IPS DF 6.9 (cell line): Measurements from ENCODE around the gene AATK.
"Not testable (repeated sequence)": the region's sequence is repeated elsewhere in the genome, so short reads cannot be mapped to it uniquely, and the experiment has no call there.

Experiments
- DNase-seq: peaks from one replicate; pipeline ENCODE4 v3.0.0-alpha.2; 2013; ENCODE audit warnings: low read depth, low spot score
- H3K27ac ChIP-seq: one replicate; pipeline ENCODE4 v1.5.1; 2013; ENCODE audit warnings: low read length, control low read depth
- H3K27me3 ChIP-seq: 2 replicates; pipeline ENCODE4 v1.6.1; 2013; ENCODE audit warnings: mild to moderate bottlenecking, low read length; ENCODE audit not compliant: control insufficient read depth, insufficient read depth
- H3K36me3 ChIP-seq: 2 replicates; pipeline ENCODE4 v1.6.1; 2013; ENCODE audit warnings: low read length; ENCODE audit not compliant: control insufficient read depth, insufficient read depth
- H3K4me1 ChIP-seq: 2 replicates; pipeline ENCODE4 v1.6.1; 2013; ENCODE audit warnings: low read length; ENCODE audit not compliant: control insufficient read depth, insufficient read depth
- H3K4me3 ChIP-seq: 2 replicates; pipeline ENCODE4 v1.5.1; 2013; ENCODE audit warnings: mild to moderate bottlenecking, low read length
- H3K9me3 ChIP-seq: 2 replicates; pipeline ENCODE4 v1.6.1; 2013; ENCODE audit warnings: low read length, inconsistent platforms; ENCODE audit not compliant: control insufficient read depth, insufficient read depth
- WGBS: extraction: QIAGEN DNeasy Blood & Tissue Kit; methylation state at CpG from one replicate; pipeline ENCODE4 v1.1.7; 2013; ENCODE audit warnings: mixed read lengths, missing lambda C conversion rate; ENCODE audit not compliant: insufficient read length, insufficient coverage; 5-methylcytosine and 5-hydroxymethylcytosine counted together

AATK gene

GRCh38 chr17:81154016-81154415 lies 12.0 kb downstream of the AATK start:
- no CpG with 5 or more reads among the region's 9 CpGs for WGBS
- H3K27ac ChIP-seq, DNase-seq, H3K9me3 ChIP-seq, H3K4me3 ChIP-seq, H3K36me3 ChIP-seq, H3K4me1 ChIP-seq, H3K27me3 ChIP-seq: not testable (repeated sequence)

GRCh38 chr17:81153340-81153803 lies 12.6 kb downstream of the AATK start:
- no peaks in the 10 kb centered on the region for H3K9me3 ChIP-seq
- H3K36me3 ChIP-seq, result no peaks in the 10 kb centered on the region
- H3K4me3 ChIP-seq, result no peak overlapping the region
- H3K27ac ChIP-seq, result no peak overlapping the region
- no CpG with 5 or more reads among the region's 17 CpGs for WGBS
- DNase-seq, result no peak
- no peaks in the 10 kb centered on the region for H3K27me3 ChIP-seq
- H3K4me1 ChIP-seq, result no peaks in the 10 kb centered on the region

- H3K4me3 ChIP-seq, result no peak overlapping the region
- H3K27me3 ChIP-seq, result no peaks in the 10 kb centered on the region
- WGBS, result no CpG with 5 or more reads among the region's 8 CpGs
- no peak overlapping the region for H3K27ac ChIP-seq
- H3K9me3 ChIP-seq, result no peaks in the 10 kb centered on the region
- no peaks in the 10 kb centered on the region for H3K36me3 ChIP-seq
- no peak for DNase-seq
- no peaks in the 10 kb centered on the region for H3K4me1 ChIP-seq
Measured at GRCh38 chr17:81152288-81152828, 13.7 kb downstream of the AATK start.

GRCh38 chr17:81151278-81151677 lies 14.7 kb downstream of the AATK start:
- Histone ChIP-seq H3K27me3 (no peaks in the 10 kb centered on the region), H3K4me3 (no peak overlapping the region), H3K4me1 (no peaks in the 10 kb centered on the region), H3K27ac (no peak overlapping the region), H3K9me3 (no peaks in the 10 kb centered on the region), H3K36me3 (no peaks in the 10 kb centered on the region)
- no CpG with 5 or more reads among the region's 13 CpGs for WGBS
- no peak for DNase-seq

- WGBS, result no CpG with 5 or more reads among the region's 14 CpGs
- Histone ChIP-seq H3K27me3 (no peaks in the 10 kb centered on the region), H3K4me1 (no peaks in the 10 kb centered on the region), H3K4me3 (no peak overlapping the region), H3K27ac (no peak overlapping the region), H3K36me3 (no peaks in the 10 kb centered on the region), H3K9me3 (no peaks in the 10 kb centered on the region)
- no peak for DNase-seq
Measured at GRCh38 chr17:81150377-81151077, 15.5 kb downstream of the AATK start.

- no CpG with 5 or more reads among the region's 14 CpGs for WGBS
- H3K4me3 ChIP-seq, result no peak overlapping the region
- H3K36me3 ChIP-seq, result no peaks in the 10 kb centered on the region
- no peaks in the 10 kb centered on the region for H3K27me3 ChIP-seq
- no peaks in the 10 kb centered on the region for H3K9me3 ChIP-seq
- H3K4me1 ChIP-seq, result no peaks in the 10 kb centered on the region
- no peak for DNase-seq
- H3K27ac ChIP-seq, result no peak overlapping the region
Measured at GRCh38 chr17:81148986-81149533, 17.0 kb downstream of the AATK start.

GRCh38 chr17:81148571-81148970 lies 17.4 kb downstream of the AATK start:
- Histone ChIP-seq H3K27me3 (no peaks in the 10 kb centered on the region), H3K4me1 (no peaks in the 10 kb centered on the region), H3K27ac (no peak overlapping the region), H3K4me3 (no peak overlapping the region), H3K36me3 (no peaks in the 10 kb centered on the region), H3K9me3 (no peaks in the 10 kb centered on the region)
- no peak for DNase-seq
- WGBS, result no CpG with 5 or more reads among the region's 15 CpGs

GRCh38 chr17:81147701-81148100 lies 18.3 kb downstream of the AATK start:
- H3K9me3 ChIP-seq, result no peaks in the 10 kb centered on the region
- no peak overlapping the region for H3K27ac ChIP-seq
- no peaks in the 10 kb centered on the region for H3K36me3 ChIP-seq
- no peak overlapping the region for H3K4me3 ChIP-seq
- H3K4me1 ChIP-seq, result no peaks in the 10 kb centered on the region
- DNase-seq, result no peak
- H3K27me3 ChIP-seq, result no peaks in the 10 kb centered on the region
- WGBS, result no CpG with 5 or more reads among the region's 10 CpGs

GRCh38 chr17:81146208-81146607 lies 19.8 kb downstream of the AATK start:
- not testable (repeated sequence) for H3K27ac ChIP-seq, H3K4me3 ChIP-seq, DNase-seq, H3K27me3 ChIP-seq, H3K36me3 ChIP-seq, H3K4me1 ChIP-seq, H3K9me3 ChIP-seq
- WGBS, result no CpG with 5 or more reads among the region's 10 CpGs

GRCh38 chr17:81144423-81144781 lies 21.6 kb downstream of the AATK start:
- Histone ChIP-seq H3K36me3 (no peaks in the 10 kb centered on the region), H3K27me3 (no peaks in the 10 kb centered on the region), H3K27ac (no peak overlapping the region), H3K4me1 (no peaks in the 10 kb centered on the region), H3K4me3 (no peak overlapping the region), H3K9me3 (no peaks in the 10 kb centered on the region)
- no CpG with 5 or more reads among the region's 14 CpGs for WGBS
- DNase-seq, result no peak
